T-helper 22 cell (primary cell): ENCODE results near the gene CADM3.

Experiments
- DNase-seq: peaks from one replicate; pipeline ENCODE4 v3.0.0-alpha.2; 2020; ENCODE audit warnings: low read depth

The CADM3 gene

DNA sequence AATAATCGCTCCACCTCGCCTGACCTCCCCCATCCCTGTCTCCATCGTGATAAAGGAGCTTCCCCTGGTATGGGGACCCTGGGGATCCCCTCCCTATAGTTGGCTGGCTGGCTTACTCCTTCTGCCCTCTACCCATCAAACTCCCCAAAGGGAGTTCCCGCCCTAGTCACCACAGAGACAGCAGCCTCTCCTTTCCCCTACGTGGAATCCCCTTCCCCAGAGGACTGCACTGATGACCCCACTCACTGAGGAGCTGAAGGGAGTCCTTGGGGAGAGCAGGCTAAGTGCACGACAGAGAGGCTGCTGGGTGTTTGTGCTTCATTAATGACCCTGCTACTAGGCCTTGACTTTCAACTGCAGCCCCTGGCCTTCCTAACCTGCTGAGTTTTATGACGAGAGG is 1.9 kb downstream of the CADM3 start:
- DNase-seq: no peak

DNA sequence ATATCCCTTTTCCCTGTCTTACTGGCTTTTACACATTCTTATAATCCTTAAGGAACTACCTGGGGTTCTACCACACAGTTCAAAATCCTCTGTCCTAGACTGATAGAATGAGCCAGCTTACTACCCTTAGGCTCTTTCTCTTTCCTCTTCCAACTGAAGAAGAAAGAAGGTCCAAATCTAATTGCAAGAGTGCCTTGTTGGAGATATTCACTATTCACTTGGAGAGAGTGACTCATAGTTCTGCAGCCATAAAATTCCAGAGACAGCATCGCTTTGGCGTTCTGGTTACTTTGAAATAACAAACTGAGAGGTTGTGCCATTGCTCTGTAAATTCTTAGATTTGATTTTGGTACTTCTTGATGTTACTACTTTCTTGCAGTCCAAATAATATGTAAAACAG is 4.2 kb downstream of the CADM3 start:
- DNase-seq: no peak

DNA sequence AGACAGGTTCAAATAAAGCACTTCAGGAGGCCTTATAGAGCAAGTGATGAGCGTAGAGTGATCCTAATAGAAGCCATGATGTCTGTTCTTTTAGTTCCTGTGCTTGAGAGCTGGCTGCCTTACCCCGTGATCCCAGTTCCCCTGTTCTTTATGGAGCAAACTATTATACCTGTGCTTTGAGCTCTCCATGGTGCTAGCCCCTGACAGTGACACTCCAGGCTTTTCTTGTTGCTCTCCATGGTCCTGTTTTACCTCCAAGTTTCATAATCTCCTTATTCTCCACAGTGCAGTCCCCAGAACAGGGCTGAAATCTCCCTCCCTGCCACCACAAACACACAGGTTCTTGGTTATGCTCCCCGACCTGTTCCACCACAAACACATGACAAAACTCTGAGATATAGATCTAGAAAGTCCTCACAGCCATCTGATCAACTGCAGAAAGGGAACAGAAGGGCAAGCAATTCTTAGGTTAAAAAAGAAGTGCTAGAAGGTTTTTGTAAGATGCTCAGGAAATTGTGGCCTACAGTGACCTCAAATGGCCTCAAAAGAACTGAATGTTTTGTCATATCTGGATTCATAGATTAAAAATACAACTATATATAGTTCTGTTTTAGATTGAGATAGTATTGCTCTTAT is 6.0 kb downstream of the CADM3 start:
- DNase-seq: no peak

DNA sequence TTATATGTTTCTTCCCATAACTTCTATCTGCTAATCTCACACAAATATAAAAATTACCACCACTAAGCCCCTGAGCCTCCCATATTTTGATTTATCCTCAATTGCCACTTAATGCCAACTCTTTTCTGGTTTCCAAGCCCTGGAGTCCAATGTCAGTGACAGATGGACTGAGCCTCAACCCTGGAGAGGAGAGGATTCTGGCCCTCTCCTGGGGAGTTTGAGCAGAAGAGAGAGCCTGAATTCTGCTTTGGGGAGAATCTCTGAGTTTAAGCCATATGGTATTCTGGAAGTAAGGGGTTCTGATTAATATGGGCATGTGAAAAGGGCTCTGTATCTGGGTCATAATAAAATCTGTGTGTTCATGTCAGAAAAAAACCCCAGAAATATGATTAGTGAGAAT is 8.5 kb downstream of the CADM3 start:
- no peak for DNase-seq

DNA sequence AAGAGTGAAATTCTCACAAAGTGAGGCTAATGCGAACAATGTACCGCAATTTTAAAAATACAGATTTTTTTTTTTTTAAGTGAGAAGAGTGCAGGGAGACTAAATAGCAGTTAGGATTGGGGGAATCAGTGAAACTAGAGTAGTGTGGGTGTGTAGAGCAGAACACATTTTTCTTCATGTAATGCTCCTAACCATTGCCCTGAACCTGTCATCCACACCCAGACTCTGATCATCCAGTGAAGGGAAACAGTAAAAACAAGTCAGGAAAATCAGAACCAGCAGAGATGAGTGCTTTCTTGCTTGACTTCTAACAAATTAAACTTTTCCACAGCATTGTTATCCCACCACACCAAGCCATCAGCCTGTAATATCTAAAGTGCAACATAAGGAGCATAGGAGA is 9.1 kb downstream of the CADM3 start:
- DNase-seq: no peak

DNA sequence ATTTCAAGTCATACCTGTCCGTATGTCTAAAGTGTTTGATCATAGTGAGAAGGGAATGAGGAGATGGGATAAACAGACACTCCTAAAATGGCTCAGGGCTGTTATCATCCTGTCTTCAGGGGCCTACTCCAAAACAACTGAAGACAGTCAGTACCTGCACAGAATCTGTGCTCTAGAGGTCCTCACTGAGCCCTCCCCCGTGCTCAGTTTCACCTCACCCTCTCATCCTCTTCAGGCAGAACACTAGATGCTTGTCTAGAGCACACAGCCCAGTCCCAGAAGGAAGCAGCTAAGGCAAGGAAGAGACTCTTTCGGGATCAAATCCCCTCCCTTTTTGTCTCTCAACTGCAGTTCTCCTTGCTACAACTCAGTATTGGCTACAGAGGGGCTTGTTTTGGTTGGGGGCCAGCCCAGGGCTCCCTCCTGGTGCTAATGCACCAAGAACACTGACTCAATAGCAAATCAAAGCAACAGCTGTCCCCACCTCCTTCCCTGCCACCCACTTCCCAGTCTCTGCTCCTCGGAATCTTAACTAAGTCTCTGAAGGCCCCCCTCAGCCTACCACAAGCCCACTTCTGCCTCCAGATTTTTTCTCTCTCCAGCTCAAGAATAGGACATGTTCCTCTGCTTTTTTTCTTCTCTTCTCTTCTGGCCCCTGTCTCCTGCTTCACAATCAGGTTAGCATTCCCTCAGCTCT is 10.1 kb downstream of the CADM3 start:
- DNase-seq: no peak

DNA sequence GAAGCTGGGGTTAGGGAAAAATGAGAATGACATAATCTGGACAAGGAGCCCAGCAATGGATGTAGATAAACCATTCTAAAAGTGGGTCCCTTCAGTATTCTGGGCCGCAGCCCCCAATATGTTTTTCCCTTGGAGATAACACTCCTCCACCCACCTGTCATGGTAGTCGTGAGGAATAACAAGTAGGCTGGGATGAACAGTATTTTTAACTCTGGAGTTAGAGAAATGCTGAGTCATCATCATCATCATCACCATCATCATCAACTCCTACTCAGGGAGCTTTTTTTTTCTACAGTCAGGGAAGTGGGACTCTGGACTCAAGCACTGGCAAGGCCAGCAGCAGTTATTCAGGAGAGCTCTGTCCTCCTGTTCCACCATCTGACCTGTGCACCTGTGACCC is 12.8 kb downstream of the CADM3 start:
- DNase-seq: no peak

DNA sequence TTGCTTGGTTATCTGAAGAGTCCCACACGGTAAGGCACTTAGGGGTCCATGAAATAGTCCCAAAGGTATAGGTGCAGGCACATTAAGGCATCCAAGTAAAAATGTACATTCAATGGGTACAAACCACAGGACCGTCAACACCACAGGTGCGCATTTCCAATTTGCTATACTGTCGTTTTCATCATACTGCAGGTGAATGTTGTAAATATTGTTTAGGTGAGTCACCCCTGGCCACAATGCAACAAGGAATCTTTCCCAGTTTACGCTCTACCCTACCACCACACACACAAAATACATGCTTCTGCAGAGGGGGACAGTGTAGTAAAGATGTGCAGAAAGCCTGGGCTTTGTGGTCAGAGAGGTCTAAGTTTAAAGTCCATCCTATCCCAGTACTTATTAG is 13.7 kb downstream of the CADM3 start:
- DNase-seq: no peak

DNA sequence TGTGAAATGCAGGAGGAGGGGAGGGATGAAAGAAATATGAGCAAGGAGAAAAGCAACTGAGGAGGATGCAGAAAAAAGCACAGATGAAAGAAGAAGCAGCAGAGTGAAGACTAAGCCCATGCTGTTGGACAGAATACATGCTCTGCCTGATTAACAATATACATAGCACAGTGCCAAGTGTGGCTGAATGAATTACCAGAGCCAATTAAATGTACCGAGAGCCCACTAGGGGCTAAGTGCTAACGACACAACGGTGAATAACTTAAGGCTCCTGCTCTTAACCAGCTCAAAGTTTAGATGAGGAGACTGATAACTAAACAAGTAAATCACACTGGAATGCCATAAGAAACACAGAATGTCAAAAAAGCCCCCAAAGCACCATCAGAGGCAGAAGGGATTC is 15.6 kb downstream of the CADM3 start:
- DNase-seq: no peak

DNA sequence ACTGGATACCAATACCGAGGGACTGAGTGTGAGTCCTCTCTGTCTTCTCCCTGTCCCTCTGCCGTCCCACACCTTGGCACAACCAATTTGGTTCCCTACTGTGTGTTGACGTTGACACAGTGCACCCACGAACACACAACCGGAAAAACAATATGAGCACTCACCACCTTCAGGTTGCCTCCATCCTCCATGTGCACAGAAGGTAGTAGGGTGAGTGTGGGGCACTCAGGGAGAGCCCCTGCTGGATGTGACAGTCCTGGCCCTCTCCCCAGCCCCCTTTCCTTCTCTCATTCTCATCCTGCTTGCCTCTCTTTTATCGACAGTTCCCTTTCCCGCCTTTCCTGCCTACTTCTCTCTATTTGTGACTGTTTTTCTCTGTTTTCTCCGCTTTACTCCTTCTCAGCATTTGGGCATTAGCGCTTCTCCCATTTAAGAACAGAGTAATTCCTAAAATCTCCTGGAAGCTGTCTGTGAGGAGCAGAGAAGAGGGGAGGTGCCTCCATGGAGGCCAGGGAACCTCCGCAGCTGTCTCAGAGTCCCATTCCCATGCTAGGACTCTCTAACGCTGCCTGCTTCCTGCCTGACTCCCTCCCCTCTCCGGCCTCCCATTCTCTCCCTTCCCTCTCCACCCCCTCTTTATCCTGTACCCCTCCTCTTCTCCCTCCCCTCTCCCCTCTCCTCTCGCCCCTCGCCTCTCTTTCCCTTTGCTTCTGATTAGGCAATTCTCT is 16.4 kb downstream of the CADM3 start:
- DNase-seq: no peak

DNA sequence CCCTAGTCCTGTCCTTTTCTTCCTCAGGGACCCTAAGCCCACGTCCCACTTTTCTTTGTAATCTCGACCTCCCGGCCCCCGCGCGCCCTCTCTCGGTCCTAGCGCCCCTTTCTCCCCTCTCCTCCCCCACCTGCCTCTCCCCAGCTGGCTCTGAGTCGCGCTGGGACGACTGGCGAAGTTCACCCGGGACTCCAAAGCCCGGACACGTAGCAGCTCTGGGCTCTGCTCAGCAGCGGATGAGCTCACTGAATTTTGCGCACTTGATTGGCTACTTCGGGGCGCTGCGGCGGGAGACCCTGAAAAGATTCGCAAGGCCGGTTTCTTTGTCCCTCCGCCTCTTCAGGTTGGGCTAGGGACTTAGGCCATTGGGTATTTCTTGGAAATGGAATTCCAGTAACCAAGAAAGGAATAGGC is 17.0 kb downstream of the CADM3 start:
- DNase-seq: no peak

DNA sequence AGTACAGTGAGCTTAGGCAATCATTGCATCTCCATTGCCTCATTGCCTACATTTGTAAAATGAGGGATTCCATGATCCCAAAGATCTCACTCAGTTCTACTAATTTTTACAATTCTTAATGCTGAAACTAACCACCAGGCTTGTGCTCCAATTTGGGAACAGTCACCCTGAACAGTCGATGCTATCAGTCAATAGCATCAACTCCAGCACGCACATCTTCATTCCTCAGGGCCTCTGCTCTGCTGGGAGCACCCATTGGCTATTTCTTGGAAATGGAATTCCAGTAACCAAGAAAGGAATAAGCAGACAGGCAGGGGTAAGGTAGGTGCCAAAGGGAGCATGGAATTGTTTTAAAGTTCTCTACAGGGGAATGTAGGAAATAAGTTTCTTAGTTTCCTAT is 19.0 kb downstream of the CADM3 start:
- DNase-seq: no peak

DNA sequence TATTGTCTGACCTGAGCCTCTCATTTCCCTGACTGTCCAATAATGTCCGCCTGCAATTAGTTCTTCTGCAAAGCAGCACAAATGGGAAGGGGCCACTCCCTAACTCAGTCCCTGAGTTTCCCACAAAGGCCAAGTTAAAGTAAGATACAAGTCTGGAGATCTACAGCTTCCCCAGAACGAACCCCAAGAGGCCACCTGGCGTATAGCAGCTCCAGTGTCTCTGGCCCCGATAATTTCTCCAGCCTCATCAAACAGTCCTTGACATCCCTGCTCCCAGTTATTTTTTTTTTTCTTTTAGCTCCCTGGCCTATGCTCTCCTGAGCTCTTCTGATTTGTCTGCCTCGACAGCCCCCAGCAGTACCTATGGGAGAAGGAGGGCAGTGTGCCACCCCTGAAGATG is 25.1 kb downstream of the CADM3 start:
- DNase-seq: no peak

DNA sequence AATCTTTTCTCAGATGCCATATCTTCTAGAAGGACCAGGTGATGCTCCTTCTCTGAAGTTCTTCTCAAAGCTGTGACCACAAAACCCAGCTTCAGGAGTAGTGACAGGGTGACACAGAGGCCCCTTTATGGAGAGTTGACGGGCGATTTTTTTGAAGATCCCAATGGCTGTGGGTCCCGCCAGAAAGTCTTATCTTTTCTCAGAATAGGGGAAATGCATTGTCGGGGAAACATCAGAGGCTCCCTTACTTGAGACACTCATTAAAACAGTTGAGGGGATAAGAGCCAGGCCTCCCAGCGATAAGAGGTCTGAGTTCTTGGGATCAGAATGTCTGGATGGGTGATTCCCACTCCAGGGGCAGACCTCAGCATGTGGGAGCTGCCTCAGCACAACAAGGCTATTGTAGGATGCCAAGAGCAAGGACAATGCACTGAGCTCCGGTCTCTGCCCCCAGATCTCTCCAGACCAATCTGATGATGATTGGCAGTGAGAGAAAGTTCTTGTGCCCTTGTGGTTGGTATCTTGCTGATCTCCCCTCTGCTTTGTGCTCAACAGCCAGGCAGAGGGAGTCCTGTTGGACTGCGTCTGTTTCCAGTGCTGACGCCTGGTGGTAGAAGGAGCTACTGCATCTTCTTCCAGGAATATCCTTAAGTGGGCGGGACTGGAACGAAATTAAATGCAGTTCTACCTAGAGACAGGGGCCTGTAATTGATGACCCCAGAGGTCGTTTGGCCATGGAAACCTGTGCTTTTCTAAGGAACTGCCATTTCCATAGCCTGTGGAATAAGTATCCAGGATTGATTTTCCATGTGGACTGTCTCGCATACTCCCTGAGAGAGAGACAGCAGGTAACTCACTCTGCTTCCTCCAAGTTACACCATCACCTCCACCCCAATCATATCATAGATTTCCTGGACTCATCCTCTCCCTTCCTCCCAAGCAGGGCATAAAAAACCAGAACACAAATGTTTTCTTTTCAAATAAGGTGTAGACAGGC is 26.4 kb downstream of the CADM3 start:
- no peak for DNase-seq

DNA sequence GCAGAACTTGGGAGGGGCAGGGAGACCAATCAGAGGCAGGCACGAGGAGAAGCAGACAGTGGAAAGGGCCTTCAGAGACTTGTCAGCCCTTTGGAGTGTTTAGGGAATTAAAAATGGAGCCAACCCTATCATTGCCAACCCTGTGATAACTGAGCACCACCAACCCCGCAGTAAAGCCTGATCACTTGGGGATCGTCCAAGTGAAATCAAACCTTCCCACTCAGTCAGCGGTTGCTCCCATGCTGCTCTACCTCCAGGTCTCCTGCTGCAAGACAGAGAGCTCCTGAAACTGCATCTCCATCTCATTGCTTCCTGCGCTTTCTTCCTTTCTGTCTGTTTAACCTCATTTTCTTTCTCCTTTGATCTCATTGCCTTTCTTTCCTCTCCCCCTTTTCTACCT is 28.5 kb downstream of the CADM3 start:
- DNase-seq: no peak

DNA sequence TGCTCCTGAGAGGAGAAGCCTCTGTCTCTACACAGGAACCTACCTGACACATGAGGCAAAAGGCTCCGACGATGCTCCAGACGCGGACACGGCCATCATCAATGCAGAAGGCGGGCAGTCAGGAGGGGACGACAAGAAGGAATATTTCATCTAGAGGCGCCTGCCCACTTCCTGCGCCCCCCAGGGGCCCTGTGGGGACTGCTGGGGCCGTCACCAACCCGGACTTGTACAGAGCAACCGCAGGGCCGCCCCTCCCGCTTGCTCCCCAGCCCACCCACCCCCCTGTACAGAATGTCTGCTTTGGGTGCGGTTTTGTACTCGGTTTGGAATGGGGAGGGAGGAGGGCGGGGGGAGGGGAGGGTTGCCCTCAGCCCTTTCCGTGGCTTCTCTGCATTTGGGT is 29.4 kb downstream of the CADM3 start:
- DNase-seq: no peak

DNA sequence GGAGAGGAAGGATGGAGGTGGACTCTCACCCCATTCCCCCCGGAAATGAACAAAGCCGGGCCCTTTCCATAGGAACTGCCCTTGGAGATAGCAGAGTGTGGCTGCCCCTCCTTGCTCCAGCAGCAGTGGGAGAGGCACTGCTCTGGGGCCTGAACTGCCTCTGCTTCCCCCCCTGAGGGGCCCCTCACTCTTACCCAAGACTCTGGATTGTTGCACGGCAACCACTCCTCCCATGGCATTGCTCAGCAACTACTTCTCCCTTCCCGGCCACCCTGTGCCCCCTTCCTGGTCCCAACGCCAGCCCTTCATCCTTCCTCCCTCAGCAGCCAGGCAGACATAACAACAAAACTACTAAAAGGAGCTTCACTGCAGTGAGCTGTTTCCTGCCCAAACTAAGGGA is 30.2 kb downstream of the CADM3 start:
- DNase-seq: no peak

DNA sequence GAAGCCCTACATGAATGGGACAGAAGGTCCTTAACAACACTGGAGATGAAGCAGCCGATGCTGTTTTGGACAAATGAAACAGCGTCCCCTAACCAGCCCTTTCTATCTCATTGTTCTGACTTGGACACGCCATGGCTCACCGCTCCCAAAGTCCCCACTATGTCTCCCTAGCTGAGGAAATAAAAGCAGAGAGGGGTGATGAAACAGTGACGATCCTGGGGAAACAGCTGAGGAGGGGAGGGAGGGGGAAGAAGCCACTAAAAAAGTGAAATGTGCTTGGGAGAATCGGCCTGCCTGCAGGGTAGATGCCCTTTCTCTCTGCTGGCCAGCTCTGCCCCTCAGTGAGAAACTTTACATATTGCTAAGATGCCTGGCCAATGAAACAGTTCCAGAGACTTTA is 32.2 kb downstream of the CADM3 start:
- no peak for DNase-seq

DNA sequence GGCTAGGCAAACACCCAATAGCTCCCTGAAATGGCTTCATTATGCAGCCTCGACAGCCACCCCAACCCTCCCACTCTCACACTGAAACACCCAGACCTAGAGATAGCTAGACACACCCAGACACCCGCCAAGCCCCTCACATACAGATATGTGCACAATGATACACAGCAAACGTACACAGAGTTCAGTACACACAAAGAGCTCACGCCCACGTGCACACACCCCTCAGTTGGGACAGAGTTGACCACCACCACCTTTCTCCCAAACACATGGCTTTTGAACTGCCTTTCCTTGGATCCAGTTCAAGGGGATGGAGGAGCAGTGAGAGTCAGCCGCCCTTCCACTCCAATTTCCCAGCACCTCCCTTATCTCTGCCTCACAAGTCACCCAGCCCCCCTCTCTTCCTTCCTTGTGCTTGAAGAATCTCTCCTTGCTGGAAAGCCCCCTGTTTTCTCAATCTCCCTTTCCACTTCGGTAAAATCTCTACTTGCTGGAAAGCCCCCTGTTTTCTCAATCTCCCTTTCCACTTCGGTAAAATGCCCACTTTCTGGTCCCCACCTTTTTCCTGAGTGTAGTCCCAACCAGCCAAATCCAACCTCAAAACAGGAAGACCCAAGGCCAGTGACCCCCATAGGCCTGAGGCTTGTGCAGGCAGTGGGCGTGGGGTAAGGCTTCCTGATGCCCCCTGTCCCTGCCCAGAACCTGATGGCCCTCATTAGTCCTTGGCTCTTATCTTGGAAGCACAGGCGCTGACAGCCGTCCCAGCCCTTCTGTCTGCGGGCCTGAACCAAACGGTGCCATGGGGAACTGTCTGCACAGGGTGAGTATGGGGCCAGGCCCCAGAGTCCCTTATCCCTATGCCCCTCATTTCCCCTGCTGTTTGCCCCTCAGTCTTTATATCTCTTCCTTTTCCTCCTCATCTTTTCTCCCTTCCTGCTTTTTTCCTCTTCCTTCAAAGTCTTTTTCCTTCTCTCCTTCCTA is 33.0 kb downstream of the CADM3 start, which contains the start of gene ACKR1:
TSS of gene ACKR1 (plus strand) at position 715 of the 981 bp plus-strand sequence. CDS start at position 800, 85 bp downstream.
- DNase-seq: no peak

DNA sequence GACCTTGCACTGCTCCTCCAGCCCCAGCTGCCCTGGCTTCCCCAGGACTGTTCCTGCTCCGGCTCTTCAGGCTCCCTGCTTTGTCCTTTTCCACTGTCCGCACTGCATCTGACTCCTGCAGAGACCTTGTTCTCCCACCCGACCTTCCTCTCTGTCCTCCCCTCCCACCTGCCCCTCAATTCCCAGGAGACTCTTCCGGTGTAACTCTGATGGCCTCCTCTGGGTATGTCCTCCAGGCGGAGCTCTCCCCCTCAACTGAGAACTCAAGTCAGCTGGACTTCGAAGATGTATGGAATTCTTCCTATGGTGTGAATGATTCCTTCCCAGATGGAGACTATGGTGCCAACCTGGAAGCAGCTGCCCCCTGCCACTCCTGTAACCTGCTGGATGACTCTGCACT is 33.8 kb downstream of the CADM3 start:
- DNase-seq: no peak

DNA sequence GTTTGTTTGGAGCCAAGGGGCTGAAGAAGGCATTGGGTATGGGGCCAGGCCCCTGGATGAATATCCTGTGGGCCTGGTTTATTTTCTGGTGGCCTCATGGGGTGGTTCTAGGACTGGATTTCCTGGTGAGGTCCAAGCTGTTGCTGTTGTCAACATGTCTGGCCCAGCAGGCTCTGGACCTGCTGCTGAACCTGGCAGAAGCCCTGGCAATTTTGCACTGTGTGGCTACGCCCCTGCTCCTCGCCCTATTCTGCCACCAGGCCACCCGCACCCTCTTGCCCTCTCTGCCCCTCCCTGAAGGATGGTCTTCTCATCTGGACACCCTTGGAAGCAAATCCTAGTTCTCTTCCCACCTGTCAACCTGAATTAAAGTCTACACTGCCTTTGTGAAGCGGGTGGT is 34.7 kb downstream of the CADM3 start:
- no peak for DNase-seq
